ENCODE results near the gene SORT1. TPM values are rescaled to one million over a fixed set of nuclear protein-coding genes. Genes with fewer than 3 reads are reported as not detected.
"Not testable (repeated sequence)": the region's sequence is repeated elsewhere in the genome, so short reads cannot be mapped to it uniquely, and the experiment has no call there.

Gene SORT1
- total RNA-seq, 1 experiment from 2014 or later: 13.3 TPM

DNA sequence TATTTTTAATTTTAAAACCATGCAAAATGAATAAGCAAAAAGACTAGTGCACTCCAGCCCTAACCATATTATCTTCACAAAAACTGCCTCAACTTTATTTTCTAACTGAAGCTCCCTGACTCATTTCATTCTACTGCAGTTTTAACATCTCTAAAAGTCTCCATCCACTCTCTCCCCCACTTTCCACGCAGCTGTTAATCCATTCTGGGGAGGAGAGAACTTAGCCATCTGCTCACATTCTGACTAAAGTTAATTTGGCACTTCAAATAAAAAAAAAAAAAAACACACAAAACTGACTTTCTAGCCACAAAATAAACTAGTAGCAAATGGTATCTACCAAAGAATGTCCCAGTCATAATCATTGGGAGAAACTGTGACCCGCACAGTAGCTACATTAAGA, 85.5 kb downstream of the SORT1 start:
- intact Hi-C loops (cut with micrococcal nuclease): no loop called here
- no peaks in the 10 kb centered on the region for H3K9me3 Mint-ChIP-seq (ENCODE audit: unreplicated experiment)
- H3K36me3 Mint-ChIP-seq (ENCODE audit: insufficient read depth, unreplicated experiment): peaks cover 11% of the 10 kb centered on the region
- BruUV-seq (replicated peaks): no TSS peak
- TF ChIP-seq, protein P1, sequence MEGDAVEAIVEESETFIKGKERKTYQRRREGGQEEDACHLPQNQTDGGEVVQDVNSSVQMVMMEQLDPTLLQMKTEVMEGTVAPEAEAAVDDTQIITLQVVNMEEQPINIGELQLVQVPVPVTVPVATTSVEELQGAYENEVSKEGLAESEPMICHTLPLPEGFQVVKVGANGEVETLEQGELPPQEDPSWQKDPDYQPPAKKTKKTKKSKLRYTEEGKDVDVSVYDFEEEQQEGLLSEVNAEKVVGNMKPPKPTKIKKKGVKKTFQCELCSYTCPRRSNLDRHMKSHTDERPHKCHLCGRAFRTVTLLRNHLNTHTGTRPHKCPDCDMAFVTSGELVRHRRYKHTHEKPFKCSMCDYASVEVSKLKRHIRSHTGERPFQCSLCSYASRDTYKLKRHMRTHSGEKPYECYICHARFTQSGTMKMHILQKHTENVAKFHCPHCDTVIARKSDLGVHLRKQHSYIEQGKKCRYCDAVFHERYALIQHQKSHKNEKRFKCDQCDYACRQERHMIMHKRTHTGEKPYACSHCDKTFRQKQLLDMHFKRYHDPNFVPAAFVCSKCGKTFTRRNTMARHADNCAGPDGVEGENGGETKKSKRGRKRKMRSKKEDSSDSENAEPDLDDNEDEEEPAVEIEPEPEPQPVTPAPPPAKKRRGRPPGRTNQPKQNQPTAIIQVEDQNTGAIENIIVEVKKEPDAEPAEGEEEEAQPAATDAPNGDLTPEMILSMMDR (IDR thresholded peaks at IDR 0.05; ENCODE audit: unreplicated experiment): no peak
- POLR2A ChIA-PET: no interaction called here
- H3K4me3 Mint-ChIP-seq (ENCODE audit: unreplicated experiment): no peak overlapping the region
- H3K27ac Mint-ChIP-seq (ENCODE audit: low read depth, unreplicated experiment): no peak overlapping the region
- peaks cover 10% of the 10 kb centered on the region for H3K4me1 Mint-ChIP-seq (ENCODE audit: insufficient read depth, unreplicated experiment)
- CTCF ChIA-PET: interaction anchor here (1.5 kb wide), 1 partner anchor 15 kb away, joined by 5 read pairs; no protein-coding TSS in a partner anchor
- no peaks in the 10 kb centered on the region for H3K27me3 Mint-ChIP-seq (ENCODE audit: insufficient read depth, unreplicated experiment)
- DNase-seq (ENCODE audit: unreplicated experiment): no peak

GRCh38 chr1:109309347-109309746, 88.4 kb downstream of the SORT1 start:
- Mint-ChIP-seq H3K27me3 (ENCODE audit: insufficient read depth, unreplicated experiment) (no peaks in the 10 kb centered on the region), H3K4me1 (ENCODE audit: insufficient read depth, unreplicated experiment) (peaks cover 10% of the 10 kb centered on the region), H3K27ac (ENCODE audit: low read depth, unreplicated experiment) (no peak overlapping the region), H3K36me3 (ENCODE audit: insufficient read depth, unreplicated experiment) (peaks cover 4% of the 10 kb centered on the region), H3K9me3 (ENCODE audit: unreplicated experiment) (no peaks in the 10 kb centered on the region), H3K4me3 (ENCODE audit: unreplicated experiment) (no peak overlapping the region)
- DNase-seq (ENCODE audit: unreplicated experiment): no peak
- ChIA-PET POLR2A (no interaction called here), CTCF (no interaction called here)
- BruUV-seq (replicated peaks): no TSS peak
- intact Hi-C loops (cut with micrococcal nuclease): no loop called here
- TF ChIP-seq, protein P1 (IDR thresholded peaks at IDR 0.05; ENCODE audit: unreplicated experiment): no peak

- DNase-seq (ENCODE audit: unreplicated experiment): no peak
- Mint-ChIP-seq H3K4me1 (ENCODE audit: insufficient read depth, unreplicated experiment) (peaks cover under 1% of the 10 kb centered on the region), H3K4me3 (ENCODE audit: unreplicated experiment) (no peak overlapping the region), H3K9me3 (ENCODE audit: unreplicated experiment) (no peaks in the 10 kb centered on the region), H3K27me3 (ENCODE audit: insufficient read depth, unreplicated experiment) (no peaks in the 10 kb centered on the region), H3K36me3 (ENCODE audit: insufficient read depth, unreplicated experiment) (peaks cover 4% of the 10 kb centered on the region), H3K27ac (ENCODE audit: low read depth, unreplicated experiment) (no peak overlapping the region)
- intact Hi-C loops (cut with micrococcal nuclease): no loop called here
- TF ChIP-seq, protein P1 (IDR thresholded peaks at IDR 0.05; ENCODE audit: unreplicated experiment): no peak
- BruUV-seq (replicated peaks): no TSS peak
- ChIA-PET POLR2A (no interaction called here), CTCF (interaction anchor here (1.1 kb wide), 1 partner anchor 91 kb away, joined by 4 read pairs; no protein-coding TSS in a partner anchor)
Measured at GRCh38 chr1:109307274-109308021, 90.3 kb downstream of the SORT1 start.

DNA sequence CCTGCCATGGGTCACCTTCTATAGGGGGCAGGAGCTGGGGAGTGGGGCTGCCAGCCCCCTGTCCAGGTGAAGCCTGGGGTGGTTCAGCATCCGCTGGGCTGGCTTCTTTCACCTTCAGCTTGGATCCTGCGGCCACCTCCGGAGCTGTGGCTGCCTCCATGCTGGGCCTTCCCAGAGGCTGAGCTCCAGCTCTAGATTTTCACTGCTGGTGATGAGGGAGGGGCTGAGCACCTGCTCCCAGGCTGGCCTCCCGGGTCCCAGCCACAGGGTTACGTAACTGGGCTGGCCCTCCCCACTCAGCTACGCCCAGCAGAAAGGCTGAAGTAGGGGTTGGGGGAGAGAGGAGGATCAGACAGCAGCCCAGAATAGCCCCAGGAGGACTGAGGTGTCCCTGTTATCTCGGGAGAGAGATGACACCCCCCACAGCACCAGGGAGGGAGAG, 90.9 kb downstream of the SORT1 start, which contains the start of gene MYBPHL:
Gene MYBPHL, minus strand, starts transcription at position 180 of the 442 bp plus-strand sequence. Its CDS starts 20 bp downstream, at position 160.
- Mint-ChIP-seq H3K4me1 (ENCODE audit: insufficient read depth, unreplicated experiment) (no peaks in the 10 kb centered on the region), H3K36me3 (ENCODE audit: insufficient read depth, unreplicated experiment) (peaks cover 4% of the 10 kb centered on the region), H3K9me3 (ENCODE audit: unreplicated experiment) (no peaks in the 10 kb centered on the region), H3K27me3 (ENCODE audit: insufficient read depth, unreplicated experiment) (no peaks in the 10 kb centered on the region), H3K4me3 (ENCODE audit: unreplicated experiment) (no peak within 1 kb of the TSS), H3K27ac (ENCODE audit: low read depth, unreplicated experiment) (no peak within 1 kb of the TSS)
- BruUV-seq (replicated peaks): no TSS peak
- intact Hi-C loops (cut with micrococcal nuclease): no loop called here
- CTCF ChIA-PET: interaction anchor here (1.1 kb wide), 1 partner anchor 92 kb away, joined by 4 read pairs; no protein-coding TSS in a partner anchor
- no peak for DNase-seq (ENCODE audit: unreplicated experiment)
- TF ChIP-seq, protein P1 (IDR thresholded peaks at IDR 0.05; ENCODE audit: unreplicated experiment): no peak
- POLR2A ChIA-PET: interaction anchor here (0.8 kb wide), 1 partner anchor 64 kb away, joined by 5 read pairs; no protein-coding TSS in a partner anchor

- H3K9me3 Mint-ChIP-seq (ENCODE audit: unreplicated experiment); POLR2A ChIA-PET; H3K4me3 Mint-ChIP-seq (ENCODE audit: unreplicated experiment); DNase-seq (ENCODE audit: unreplicated experiment); BruUV-seq (replicated peaks); intact Hi-C loops (cut with micrococcal nuclease); H3K27me3 Mint-ChIP-seq (ENCODE audit: insufficient read depth, unreplicated experiment); H3K27ac Mint-ChIP-seq (ENCODE audit: low read depth, unreplicated experiment); H3K36me3 Mint-ChIP-seq (ENCODE audit: insufficient read depth, unreplicated experiment); H3K4me1 Mint-ChIP-seq (ENCODE audit: insufficient read depth, unreplicated experiment): not testable (repeated sequence)
- CTCF ChIA-PET: interaction anchor here (1.9 kb wide), 1 partner anchor 29 kb away, joined by 7 read pairs; no protein-coding TSS in a partner anchor
Measured at GRCh38 chr1:109305991-109306390, 91.7 kb downstream of the SORT1 start.
